Peyer's patch (tissue), 4 donors: ENCODE data around the gene CTBP1. TPM values are rescaled to one million over a fixed set of nuclear protein-coding genes. Genes with fewer than 3 reads are reported as not detected.

Experiments used
- DNase-seq, 3 donors: peaks; one replicate each; pipeline ENCODE4 v3.0.0-alpha.2; 2017 to 2019
- H3K27ac ChIP-seq, 4 donors: fragments of 200-600 bp; sonication (generic); one replicate each; pipeline ENCODE4 v1.5.1; 2016 to 2019
- H3K27me3 ChIP-seq, 2 donors: fragments of 200-600 bp; sonication (generic); one replicate each; pipeline ENCODE4 v1.5.1; 2019
- H3K36me3 ChIP-seq, 3 donors: fragments of 200-600 bp; sonication (generic); one replicate each; pipeline ENCODE4 v1.5.1; 2016 to 2019
- H3K4me1 ChIP-seq, 4 donors: fragments of 200-600 bp; sonication (generic); one replicate each; pipeline ENCODE4 v1.5.1; 2016 to 2019
- H3K4me3 ChIP-seq, 4 donors: fragments of 200-600 bp; sonication (generic); 1 replicate in 3 of 4; 2 replicates in 1 of 4; pipeline ENCODE4 v1.5.1; 2016 to 2019; ENCODE audit warnings: mild to moderate bottlenecking in 1 of 4
- H3K9me3 ChIP-seq, 4 donors: fragments of 200-600 bp; sonication (generic); one replicate each; pipeline ENCODE4 v1.5.1; 2016 to 2019; ENCODE audit warnings: mild to moderate bottlenecking in 1 of 4
- POLR2A ChIP-seq, 2 donors: fragments of 450-650 bp; IDR thresholded peaks; one replicate each; pipeline ENCODE4 v1.5.1; 2017; ENCODE audit warnings: antibody characterized with exemption in 2 of 2, mild to moderate bottlenecking in 2 of 2, moderate library complexity in 2 of 2
- total RNA-seq, 4 donors: library from RNA; depleted of rRNA; stranded (reverse); fragments of >200 nt; gene quantifications; one replicate each; pipeline ENCODE4 v1.1.0, GENCODE V29; 2016
- TF ChIP-seq, protein P1 (sequence below), 6 experiments: fragments of 450-650 bp in 4 of 6; fragments of 200-600 bp in 2 of 6; sonication (generic) in 1 of 6; IDR thresholded peaks; one replicate each; pipeline ENCODE4 v1.5.1; 2017 to 2019; ENCODE audit warnings: antibody characterized with exemption in 6 of 6, mild to moderate bottlenecking in 3 of 6, moderate library complexity in 1 of 6

Gene CTBP1
- total RNA-seq, 4 donors from 2014 or later = 245 to 371 (median 288) TPM

DNA sequence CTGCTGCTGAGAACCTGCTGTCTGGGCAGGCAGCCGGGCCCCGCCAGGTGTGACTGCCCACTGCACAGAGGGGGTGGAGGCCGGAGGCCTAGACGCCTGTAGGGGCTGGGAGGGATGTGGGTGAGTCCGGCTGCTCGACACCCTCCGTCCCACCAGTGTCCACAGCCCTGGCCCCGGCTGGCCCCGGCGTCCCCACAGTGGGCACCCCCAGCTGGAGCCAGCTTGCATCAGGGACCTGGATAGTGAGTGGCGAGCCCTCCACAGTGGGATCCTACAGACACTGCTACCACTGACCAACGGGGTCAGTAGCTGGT, 41.8 kb downstream of the CTBP1 start:
- no peak for TF ChIP-seq POLR2A (IDR thresholded peaks at IDR 0.05)
- TF ChIP-seq, protein P1, sequence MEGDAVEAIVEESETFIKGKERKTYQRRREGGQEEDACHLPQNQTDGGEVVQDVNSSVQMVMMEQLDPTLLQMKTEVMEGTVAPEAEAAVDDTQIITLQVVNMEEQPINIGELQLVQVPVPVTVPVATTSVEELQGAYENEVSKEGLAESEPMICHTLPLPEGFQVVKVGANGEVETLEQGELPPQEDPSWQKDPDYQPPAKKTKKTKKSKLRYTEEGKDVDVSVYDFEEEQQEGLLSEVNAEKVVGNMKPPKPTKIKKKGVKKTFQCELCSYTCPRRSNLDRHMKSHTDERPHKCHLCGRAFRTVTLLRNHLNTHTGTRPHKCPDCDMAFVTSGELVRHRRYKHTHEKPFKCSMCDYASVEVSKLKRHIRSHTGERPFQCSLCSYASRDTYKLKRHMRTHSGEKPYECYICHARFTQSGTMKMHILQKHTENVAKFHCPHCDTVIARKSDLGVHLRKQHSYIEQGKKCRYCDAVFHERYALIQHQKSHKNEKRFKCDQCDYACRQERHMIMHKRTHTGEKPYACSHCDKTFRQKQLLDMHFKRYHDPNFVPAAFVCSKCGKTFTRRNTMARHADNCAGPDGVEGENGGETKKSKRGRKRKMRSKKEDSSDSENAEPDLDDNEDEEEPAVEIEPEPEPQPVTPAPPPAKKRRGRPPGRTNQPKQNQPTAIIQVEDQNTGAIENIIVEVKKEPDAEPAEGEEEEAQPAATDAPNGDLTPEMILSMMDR (IDR thresholded peaks at IDR 0.05) = no peak
- Histone ChIP-seq H3K27ac (peak overlapping the region in 2 of 4 donors; percentile 7 to 69), H3K4me3 (no peak overlapping the region), H3K9me3 (no peaks in the 10 kb centered on the region), H3K36me3 (peaks cover 0 to 3% (median 0%) of the 10 kb centered on the region in 3 donors), H3K4me1 (peaks cover 11 to 80% (median 19%) of the 10 kb centered on the region in 4 donors), H3K27me3 (no peaks in the 10 kb centered on the region)
- DNase-seq = peak in 1 of 3 donors; percentile 47

DNA sequence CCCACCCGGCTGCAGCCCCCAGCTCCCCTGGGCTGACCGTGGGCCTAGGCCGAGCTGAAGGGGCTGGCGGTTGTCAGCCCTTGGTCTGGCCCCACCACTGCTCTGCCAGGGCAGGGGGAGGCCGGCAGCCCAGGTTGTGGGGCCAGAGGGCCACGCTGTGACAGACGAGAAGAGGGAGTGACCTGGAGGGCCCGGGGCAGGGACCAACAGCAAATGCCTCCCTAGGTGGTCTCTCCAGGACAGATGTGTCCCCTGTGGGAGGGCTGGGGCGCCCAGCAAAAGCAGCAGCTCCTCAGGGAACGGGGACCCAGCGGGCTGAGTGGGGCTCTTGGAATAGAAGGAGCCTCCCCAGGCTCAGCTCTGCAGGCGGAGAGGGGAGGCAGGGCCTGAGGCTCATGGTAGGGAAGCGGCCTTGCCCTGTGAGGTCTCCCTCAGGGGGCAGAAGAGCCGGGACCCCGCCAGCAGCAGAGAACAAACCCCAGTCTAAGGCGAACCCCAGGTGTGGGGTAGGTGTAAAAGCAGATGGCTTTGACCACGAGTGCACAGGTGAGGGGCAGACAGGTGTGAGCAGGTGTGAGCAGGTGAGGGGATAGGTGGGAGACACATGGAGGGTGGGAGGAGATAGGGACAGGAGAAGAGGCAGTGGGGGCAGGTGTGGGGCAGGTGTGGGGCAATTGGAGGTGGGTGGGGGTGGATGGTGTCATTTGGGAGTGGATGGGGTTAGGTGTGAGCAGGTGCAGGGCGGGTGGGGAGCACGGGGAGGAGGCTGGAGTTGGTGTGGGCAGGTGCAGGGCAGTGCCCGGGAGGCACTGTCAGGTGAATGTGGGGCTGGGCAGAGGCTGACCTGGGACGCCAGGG, 42.4 kb downstream of the CTBP1 start:
- H3K36me3 ChIP-seq = no peaks in the 10 kb centered on the region

DNA sequence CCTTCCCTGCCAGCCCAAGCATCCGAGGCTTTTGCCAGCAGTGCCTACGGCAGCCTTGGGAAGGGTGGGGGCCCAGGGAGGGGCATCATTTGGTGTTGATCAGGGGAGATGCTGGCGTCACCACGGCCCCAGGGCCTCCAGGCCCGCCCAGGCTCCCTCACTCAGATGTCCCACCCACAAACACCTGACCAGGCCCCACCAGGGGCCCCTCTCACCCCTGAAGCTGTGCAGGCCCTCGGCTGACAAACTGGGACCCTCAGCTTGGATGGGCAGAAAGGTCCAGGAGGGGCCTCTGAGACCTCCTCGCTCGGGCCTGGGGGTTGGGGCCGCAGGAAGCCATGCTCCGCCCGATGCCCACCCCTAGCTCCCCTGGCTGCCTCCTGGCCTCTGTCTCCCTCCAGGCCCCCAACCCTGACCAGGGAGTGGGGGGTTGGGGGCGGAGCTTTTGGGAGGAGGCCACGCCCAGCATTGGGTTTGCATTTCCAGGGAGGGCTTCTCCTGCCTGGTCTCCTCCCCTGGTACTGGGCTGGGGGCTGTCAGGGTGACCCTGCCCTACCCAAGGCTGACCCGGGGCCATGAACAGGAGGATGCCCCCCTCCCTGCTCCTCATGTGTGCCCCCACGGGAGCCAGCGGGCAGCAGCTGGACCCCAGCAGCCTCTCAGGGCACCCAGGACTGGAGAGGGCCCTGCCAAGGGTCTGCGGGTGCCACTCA, 43.2 kb downstream of the CTBP1 start:
- no peaks in the 10 kb centered on the region for H3K9me3 ChIP-seq
- no peaks in the 10 kb centered on the region for H3K36me3 ChIP-seq
- peaks cover 11 to 75% (median 23%) of the 10 kb centered on the region in 4 donors for H3K4me1 ChIP-seq
- peak in 1 of 3 donors; percentile 45 for DNase-seq
- no peaks in the 10 kb centered on the region for H3K27me3 ChIP-seq
- H3K27ac ChIP-seq = peak overlapping the region; percentile 10 to 92 (median 44)
- no peak for TF ChIP-seq POLR2A (IDR thresholded peaks at IDR 0.05)
- TF ChIP-seq, protein P1 (IDR thresholded peaks at IDR 0.05) = no peak
- H3K4me3 ChIP-seq = no peak overlapping the region

More for the DNA sequence above, 42.4 kb downstream of the CTBP1 start:
- peak in 2 of 3 donors; percentile 45 to 48 for DNase-seq
- H3K27me3 ChIP-seq = no peaks in the 10 kb centered on the region
- peaks cover 11 to 77% (median 20%) of the 10 kb centered on the region in 4 donors for H3K4me1 ChIP-seq
- no peaks in the 10 kb centered on the region for H3K9me3 ChIP-seq
- TF ChIP-seq, protein P1 (IDR thresholded peaks at IDR 0.05) = no peak
- no peak for TF ChIP-seq POLR2A (IDR thresholded peaks at IDR 0.05)
- no peak overlapping the region for H3K4me3 ChIP-seq
- H3K27ac ChIP-seq = peak overlapping the region in 2 of 4 donors; percentile 74 to 92

DNA sequence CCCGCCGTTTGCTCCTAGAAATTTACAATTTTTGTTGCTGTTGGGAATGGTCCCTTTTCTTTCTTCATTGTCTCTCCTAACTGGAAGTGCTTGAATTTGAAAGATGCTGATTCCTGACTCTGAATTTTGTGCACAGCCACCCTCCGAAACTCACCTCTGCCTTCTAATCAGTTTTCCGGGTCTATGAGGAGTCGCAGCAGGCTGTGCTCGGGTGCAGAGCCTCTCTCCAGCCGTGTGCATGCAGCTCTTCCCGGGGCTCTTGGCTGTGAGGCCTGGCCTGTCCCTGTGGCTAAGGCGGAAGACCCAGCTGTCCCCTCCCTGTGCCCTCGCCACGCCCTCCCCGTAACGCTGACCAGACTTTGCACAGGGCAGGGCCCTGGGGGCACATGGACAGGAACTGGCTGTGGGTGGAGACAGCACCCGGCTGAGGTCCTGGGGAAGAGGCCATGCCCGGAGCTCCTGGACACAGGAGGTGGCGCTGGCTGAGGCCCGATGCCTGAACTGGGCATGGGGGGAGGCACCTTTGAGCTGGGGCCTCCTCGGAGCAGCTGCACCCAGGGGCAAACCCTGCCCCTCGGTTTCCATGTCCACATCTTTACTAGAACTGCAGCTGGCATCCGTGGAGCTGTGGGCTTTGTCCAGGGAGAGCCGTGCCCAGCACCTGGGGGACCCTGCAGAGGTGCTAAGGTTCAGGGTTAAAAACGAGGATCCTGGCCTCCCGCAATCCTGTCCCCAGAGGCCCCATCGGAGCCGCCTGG, 43.9 kb downstream of the CTBP1 start:
- Histone ChIP-seq H3K4me1 (peaks cover 11 to 75% (median 28%) of the 10 kb centered on the region in 4 donors), H3K4me3 (peak overlapping the region in 2 of 4 donors; percentile 32 to 44), H3K9me3 (no peaks in the 10 kb centered on the region), H3K27me3 (no peaks in the 10 kb centered on the region), H3K27ac (peak overlapping the region in 3 of 4 donors; percentile 74 to 92 (median 87)), H3K36me3 (no peaks in the 10 kb centered on the region)
- peak; percentile 14 to 95 (median 88) for DNase-seq
- TF ChIP-seq POLR2A (IDR thresholded peaks at IDR 0.05) = peak; percentile 87 to 95
- TF ChIP-seq, protein P1 (IDR thresholded peaks at IDR 0.05) = peak in 1 of 6 experiments; percentile 3

DNA sequence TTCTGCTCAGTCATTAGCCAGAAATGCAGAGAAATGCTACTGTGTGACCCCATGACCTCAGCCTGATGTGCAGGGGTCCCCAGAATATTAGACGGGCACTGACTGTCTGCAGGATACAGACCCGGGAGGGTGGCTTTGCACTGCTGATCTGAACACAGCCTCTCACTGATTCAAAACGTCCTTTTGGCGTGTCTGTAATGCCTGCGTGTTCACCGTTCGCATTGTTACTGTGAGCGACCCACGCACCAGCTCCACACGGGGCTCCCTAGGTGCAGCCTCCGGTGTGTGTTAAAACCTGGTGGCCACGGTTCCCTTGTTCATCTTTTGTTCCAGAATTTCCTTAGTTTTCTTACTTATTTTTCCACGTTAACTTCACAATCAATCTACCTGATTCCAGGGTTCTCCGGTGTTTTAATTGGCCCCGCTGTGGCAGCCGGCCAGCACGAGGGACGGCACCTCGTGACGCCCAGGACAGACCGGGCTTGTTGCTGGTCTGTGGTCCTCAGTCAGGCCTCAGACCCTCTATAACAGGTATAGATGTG, 44.6 kb downstream of the CTBP1 start:
- Histone ChIP-seq H3K27ac (peak overlapping the region; percentile 87 to 92 (median 90)), H3K4me3 (peak overlapping the region in 2 of 4 donors; percentile 32 to 44), H3K4me1 (peaks cover 11 to 72% (median 30%) of the 10 kb centered on the region in 4 donors), H3K27me3 (no peaks in the 10 kb centered on the region), H3K9me3 (no peaks in the 10 kb centered on the region), H3K36me3 (no peaks in the 10 kb centered on the region)
- TF ChIP-seq, protein P1 (IDR thresholded peaks at IDR 0.05) = no peak
- TF ChIP-seq POLR2A (IDR thresholded peaks at IDR 0.05) = no peak
- peak; percentile 15 to 49 (median 46) for DNase-seq
